ENCODE data around the gene FBXO4.

The FBXO4 gene

GRCh38 chr5:41924872-41925554 lies at the start of gene FBXO4:
Gene FBXO4 (plus strand): TSS chr5:41925281. CDS start chr5:41925310, 29 bp downstream.
- H3K4me3 ChIP-seq (ENCODE audit: low read depth in 1 of 2, low read length in 2 of 2), result peak within 1 kb of the TSS; percentile 74 to 93
- H3K9ac ChIP-seq (ENCODE audit: low read length), result peak within 1 kb of the TSS; percentile 57

GRCh38 chr5:41876678-41877077 lies 48.4 kb upstream of the FBXO4 start:
- no peaks in the 10 kb centered on the region for H3K36me3 ChIP-seq (ENCODE audit: insufficient read depth, low read length)
- H3K4me1 ChIP-seq (ENCODE audit: insufficient read depth, low read length), result peaks cover 2% of the 10 kb centered on the region
- no peaks in the 10 kb centered on the region for H3K9me3 ChIP-seq (ENCODE audit: low read length)
- no peak overlapping the region for H3K27ac ChIP-seq (ENCODE audit: low read depth, low read length)
- no peak overlapping the region for H3K9ac ChIP-seq (ENCODE audit: low read length)
- no peaks in the 10 kb centered on the region for H3K27me3 ChIP-seq (ENCODE audit: control insufficient read depth in 1 of 2, insufficient read depth in 2 of 2, low read length in 2 of 2)
- H3K4me3 ChIP-seq (ENCODE audit: low read depth in 1 of 2, low read length in 2 of 2), result no peak overlapping the region

More at GRCh38 chr5:41924872-41925554, at the start of gene FBXO4:
- peaks cover 9% of the 10 kb centered on the region for H3K4me1 ChIP-seq (ENCODE audit: insufficient read depth, low read length)
- H3K9me3 ChIP-seq (ENCODE audit: low read length), result no peaks in the 10 kb centered on the region
- H3K36me3 ChIP-seq (ENCODE audit: insufficient read depth, low read length), result peaks cover 9% of the 10 kb centered on the region
- peak within 1 kb of the TSS; percentile 91 for H3K27ac ChIP-seq (ENCODE audit: low read depth, low read length)
- no peaks in the 10 kb centered on the region for H3K27me3 ChIP-seq (ENCODE audit: control insufficient read depth in 1 of 2, insufficient read depth in 2 of 2, low read length in 2 of 2)

GRCh38 chr5:41877408-41877807 lies 47.7 kb upstream of the FBXO4 start:
- Histone ChIP-seq H3K27me3 (ENCODE audit: control insufficient read depth in 1 of 2, insufficient read depth in 2 of 2, low read length in 2 of 2) (no peaks in the 10 kb centered on the region), H3K9ac (ENCODE audit: low read length) (no peak overlapping the region), H3K9me3 (ENCODE audit: low read length) (no peaks in the 10 kb centered on the region), H3K36me3 (ENCODE audit: insufficient read depth, low read length) (no peaks in the 10 kb centered on the region), H3K27ac (ENCODE audit: low read depth, low read length) (no peak overlapping the region), H3K4me1 (ENCODE audit: insufficient read depth, low read length) (no peaks in the 10 kb centered on the region), H3K4me3 (ENCODE audit: low read depth in 1 of 2, low read length in 2 of 2) (no peak overlapping the region)

GRCh38 chr5:41878173-41878572 lies 46.9 kb upstream of the FBXO4 start:
- Histone ChIP-seq H3K9ac (ENCODE audit: low read length) (no peak overlapping the region), H3K36me3 (ENCODE audit: insufficient read depth, low read length) (no peaks in the 10 kb centered on the region), H3K4me1 (ENCODE audit: insufficient read depth, low read length) (no peaks in the 10 kb centered on the region), H3K27me3 (ENCODE audit: control insufficient read depth in 1 of 2, insufficient read depth in 2 of 2, low read length in 2 of 2) (no peaks in the 10 kb centered on the region), H3K4me3 (ENCODE audit: low read depth in 1 of 2, low read length in 2 of 2) (no peak overlapping the region), H3K27ac (ENCODE audit: low read depth, low read length) (no peak overlapping the region), H3K9me3 (ENCODE audit: low read length) (no peaks in the 10 kb centered on the region)

GRCh38 chr5:41878643-41879478 lies 46.2 kb upstream of the FBXO4 start:
- Histone ChIP-seq H3K27ac (ENCODE audit: low read depth, low read length) (no peak overlapping the region), H3K9me3 (ENCODE audit: low read length) (no peaks in the 10 kb centered on the region), H3K27me3 (ENCODE audit: control insufficient read depth in 1 of 2, insufficient read depth in 2 of 2, low read length in 2 of 2) (no peaks in the 10 kb centered on the region), H3K4me3 (ENCODE audit: low read depth in 1 of 2, low read length in 2 of 2) (no peak overlapping the region), H3K36me3 (ENCODE audit: insufficient read depth, low read length) (no peaks in the 10 kb centered on the region), H3K9ac (ENCODE audit: low read length) (no peak overlapping the region), H3K4me1 (ENCODE audit: insufficient read depth, low read length) (no peaks in the 10 kb centered on the region)

GRCh38 chr5:41882765-41883164 lies 42.3 kb upstream of the FBXO4 start:
- H3K4me1 ChIP-seq (ENCODE audit: insufficient read depth, low read length), result no peaks in the 10 kb centered on the region

GRCh38 chr5:41883243-41883642 lies 41.8 kb upstream of the FBXO4 start:
- Histone ChIP-seq H3K27ac (ENCODE audit: low read depth, low read length) (no peak overlapping the region), H3K27me3 (ENCODE audit: control insufficient read depth in 1 of 2, insufficient read depth in 2 of 2, low read length in 2 of 2) (no peaks in the 10 kb centered on the region), H3K4me3 (ENCODE audit: low read depth in 1 of 2, low read length in 2 of 2) (no peak overlapping the region), H3K9ac (ENCODE audit: low read length) (no peak overlapping the region), H3K36me3 (ENCODE audit: insufficient read depth, low read length) (no peaks in the 10 kb centered on the region), H3K9me3 (ENCODE audit: low read length) (no peaks in the 10 kb centered on the region), H3K4me1 (ENCODE audit: insufficient read depth, low read length) (no peaks in the 10 kb centered on the region)

More at GRCh38 chr5:41882765-41883164, 42.3 kb upstream of the FBXO4 start:
- H3K27ac ChIP-seq (ENCODE audit: low read depth, low read length), result no peak overlapping the region
- H3K27me3 ChIP-seq (ENCODE audit: control insufficient read depth in 1 of 2, insufficient read depth in 2 of 2, low read length in 2 of 2), result no peaks in the 10 kb centered on the region
- no peak overlapping the region for H3K9ac ChIP-seq (ENCODE audit: low read length)
- no peak overlapping the region for H3K4me3 ChIP-seq (ENCODE audit: low read depth in 1 of 2, low read length in 2 of 2)
- H3K9me3 ChIP-seq (ENCODE audit: low read length), result no peaks in the 10 kb centered on the region
- no peaks in the 10 kb centered on the region for H3K36me3 ChIP-seq (ENCODE audit: insufficient read depth, low read length)

- no peak overlapping the region for H3K27ac ChIP-seq (ENCODE audit: low read depth, low read length)
- no peak overlapping the region for H3K9ac ChIP-seq (ENCODE audit: low read length)
- H3K9me3 ChIP-seq (ENCODE audit: low read length), result no peaks in the 10 kb centered on the region
- H3K27me3 ChIP-seq (ENCODE audit: control insufficient read depth in 1 of 2, insufficient read depth in 2 of 2, low read length in 2 of 2), result no peaks in the 10 kb centered on the region
- H3K36me3 ChIP-seq (ENCODE audit: insufficient read depth, low read length), result no peaks in the 10 kb centered on the region
- H3K4me1 ChIP-seq (ENCODE audit: insufficient read depth, low read length), result no peaks in the 10 kb centered on the region
- no peak overlapping the region for H3K4me3 ChIP-seq (ENCODE audit: low read depth in 1 of 2, low read length in 2 of 2)
Measured at GRCh38 chr5:41883936-41884335, 41.1 kb upstream of the FBXO4 start.

- H3K4me3 ChIP-seq (ENCODE audit: low read depth in 1 of 2, low read length in 2 of 2), result no peak overlapping the region
- H3K9me3 ChIP-seq (ENCODE audit: low read length), result no peaks in the 10 kb centered on the region
Measured at GRCh38 chr5:41885286-41885685, 39.8 kb upstream of the FBXO4 start.

GRCh38 chr5:41891066-41891707 lies 33.9 kb upstream of the FBXO4 start:
- Histone ChIP-seq H3K9ac (ENCODE audit: low read length) (no peak overlapping the region), H3K4me1 (ENCODE audit: insufficient read depth, low read length) (no peaks in the 10 kb centered on the region), H3K36me3 (ENCODE audit: insufficient read depth, low read length) (no peaks in the 10 kb centered on the region), H3K9me3 (ENCODE audit: low read length) (no peaks in the 10 kb centered on the region), H3K4me3 (ENCODE audit: low read depth in 1 of 2, low read length in 2 of 2) (no peak overlapping the region), H3K27ac (ENCODE audit: low read depth, low read length) (no peak overlapping the region), H3K27me3 (ENCODE audit: control insufficient read depth in 1 of 2, insufficient read depth in 2 of 2, low read length in 2 of 2) (no peaks in the 10 kb centered on the region)

More at GRCh38 chr5:41885286-41885685, 39.8 kb upstream of the FBXO4 start:
- Histone ChIP-seq H3K9ac (ENCODE audit: low read length) (no peak overlapping the region), H3K27ac (ENCODE audit: low read depth, low read length) (no peak overlapping the region), H3K36me3 (ENCODE audit: insufficient read depth, low read length) (no peaks in the 10 kb centered on the region), H3K4me1 (ENCODE audit: insufficient read depth, low read length) (no peaks in the 10 kb centered on the region), H3K27me3 (ENCODE audit: control insufficient read depth in 1 of 2, insufficient read depth in 2 of 2, low read length in 2 of 2) (no peaks in the 10 kb centered on the region)

GRCh38 chr5:41892031-41892430 lies 33.0 kb upstream of the FBXO4 start:
- no peak overlapping the region for H3K9ac ChIP-seq (ENCODE audit: low read length)
- no peak overlapping the region for H3K4me3 ChIP-seq (ENCODE audit: low read depth in 1 of 2, low read length in 2 of 2)
- H3K27ac ChIP-seq (ENCODE audit: low read depth, low read length), result no peak overlapping the region
- H3K4me1 ChIP-seq (ENCODE audit: insufficient read depth, low read length), result no peaks in the 10 kb centered on the region
- no peaks in the 10 kb centered on the region for H3K9me3 ChIP-seq (ENCODE audit: low read length)
- H3K27me3 ChIP-seq (ENCODE audit: control insufficient read depth in 1 of 2, insufficient read depth in 2 of 2, low read length in 2 of 2), result no peaks in the 10 kb centered on the region
- no peaks in the 10 kb centered on the region for H3K36me3 ChIP-seq (ENCODE audit: insufficient read depth, low read length)

Measured in muscle layer of colon (tissue), 2 donors.